A204.1 (cell line): ENCODE measurements around the gene TMIE.

Source experiments
- FAIRE-seq: peaks from 2 replicates; lab custom pipeline; 2012; peaks lifted over from hg19 to GRCh38; lab: Jason Lieb, UNC

TMIE gene

GRCh38 chr3:46701181-46701939, at the start of gene TMIE:
Gene TMIE (plus strand): TSS chr3:46701392. CDS start chr3:46701488, 96 bp downstream.
- no peak for FAIRE-seq

GRCh38 chr3:46655271-46655670, 45.9 kb upstream of the TMIE start:
- FAIRE-seq = no peak

GRCh38 chr3:46656778-46657556, 44.2 kb upstream of the TMIE start:
- no peak for FAIRE-seq

GRCh38 chr3:46659285-46659684, 41.9 kb upstream of the TMIE start:
- FAIRE-seq = no peak

- FAIRE-seq = no peak
Observed at GRCh38 chr3:46660003-46660402, 41.2 kb upstream of the TMIE start.

GRCh38 chr3:46660543-46661523, 40.4 kb upstream of the TMIE start:
- FAIRE-seq = no peak

- no peak for FAIRE-seq
Observed at GRCh38 chr3:46661776-46662766, 39.1 kb upstream of the TMIE start.

GRCh38 chr3:46662771-46663551, 38.2 kb upstream of the TMIE start:
- no peak for FAIRE-seq

- no peak for FAIRE-seq
Observed at GRCh38 chr3:46663591-46664135, 37.5 kb upstream of the TMIE start.

- FAIRE-seq = no peak
Observed at GRCh38 chr3:46664188-46664970, 36.8 kb upstream of the TMIE start.

- no peak for FAIRE-seq
Observed at GRCh38 chr3:46664971-46665762, 36.0 kb upstream of the TMIE start.

GRCh38 chr3:46665763-46666452, 35.3 kb upstream of the TMIE start:
- no peak for FAIRE-seq

GRCh38 chr3:46666453-46666845, 34.7 kb upstream of the TMIE start:
- no peak for FAIRE-seq

- no peak for FAIRE-seq
Observed at GRCh38 chr3:46667061-46667621, 34.1 kb upstream of the TMIE start.

- FAIRE-seq = no peak
Observed at GRCh38 chr3:46667657-46668056, 33.5 kb upstream of the TMIE start.

- FAIRE-seq = no peak
Observed at GRCh38 chr3:46668116-46668515, 33.1 kb upstream of the TMIE start.

GRCh38 chr3:46668591-46668990, 32.6 kb upstream of the TMIE start:
- no peak for FAIRE-seq
